ENCODE measurements around the gene ADAMTS8.

The ADAMTS8 gene

DNA sequence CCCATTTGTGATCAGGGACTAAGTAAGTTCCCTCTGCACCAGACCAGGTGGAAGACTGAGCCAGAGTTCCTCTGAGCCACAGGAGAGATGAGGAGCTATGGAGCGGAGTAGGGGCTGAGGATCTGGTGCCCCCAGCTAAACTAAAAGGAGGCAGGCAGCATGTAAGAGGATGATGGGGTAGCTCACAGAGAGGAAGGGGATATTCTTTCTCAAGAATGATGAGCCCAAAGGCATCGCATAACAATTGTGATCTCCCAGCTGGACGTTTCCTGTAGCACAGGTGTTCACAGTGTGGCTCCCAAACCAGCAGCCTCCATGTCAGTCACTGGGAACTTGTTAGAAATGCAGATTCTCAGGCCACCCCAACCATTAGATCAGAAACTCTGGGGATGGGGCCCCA lies 24.4 kb downstream of the ADAMTS8 start:
- Histone ChIP-seq H4K8ac (ENCODE audit: low read depth, low read length) (no peak overlapping the region), H3K4me1 (ENCODE audit: control insufficient read depth, low read depth, low read length) (no peaks in the 10 kb centered on the region), H3K56ac (ENCODE audit: low read length) (no peak overlapping the region), H3K4me3 (ENCODE audit: low read length) (no peak overlapping the region), H3K27me3 (ENCODE audit: insufficient read depth, low read length, poor library complexity) (no peaks in the 10 kb centered on the region), H2BK120ac (ENCODE audit: low read depth, low read length) (no peak overlapping the region), H2BK5ac (ENCODE audit: low read length) (no peak overlapping the region), H3K27ac (ENCODE audit: low read depth, low read length) (no peak overlapping the region), H3K4me2 (ENCODE audit: low read length) (no peak overlapping the region), H3K36me3 (ENCODE audit: control insufficient read depth, insufficient read depth, low read length) (no peaks in the 10 kb centered on the region), H3K23ac (ENCODE audit: low read length) (no peak overlapping the region), H3K4ac (ENCODE audit: low read depth, low read length) (no peak overlapping the region), H2AK5ac (ENCODE audit: low read length) (no peak overlapping the region), H3K79me2 (ENCODE audit: control insufficient read depth, insufficient read depth, low read length) (no peaks in the 10 kb centered on the region), H4K5ac (ENCODE audit: low read length) (no peak overlapping the region), H3K18ac (ENCODE audit: low read length) (no peak overlapping the region), H2BK15ac (replicated peaks; ENCODE audit: low read depth) (no peak overlapping the region), H3K79me1 (ENCODE audit: low read length) (no peaks in the 10 kb centered on the region), H3K9ac (ENCODE audit: low read length) (no peak overlapping the region)
- DNase-seq: no peak
- no CpG with 5 or more reads among the region's 3 CpGs for WGBS (ENCODE audit: extremely low coverage, insufficient coverage, low lambda C conversion rate)

DNA sequence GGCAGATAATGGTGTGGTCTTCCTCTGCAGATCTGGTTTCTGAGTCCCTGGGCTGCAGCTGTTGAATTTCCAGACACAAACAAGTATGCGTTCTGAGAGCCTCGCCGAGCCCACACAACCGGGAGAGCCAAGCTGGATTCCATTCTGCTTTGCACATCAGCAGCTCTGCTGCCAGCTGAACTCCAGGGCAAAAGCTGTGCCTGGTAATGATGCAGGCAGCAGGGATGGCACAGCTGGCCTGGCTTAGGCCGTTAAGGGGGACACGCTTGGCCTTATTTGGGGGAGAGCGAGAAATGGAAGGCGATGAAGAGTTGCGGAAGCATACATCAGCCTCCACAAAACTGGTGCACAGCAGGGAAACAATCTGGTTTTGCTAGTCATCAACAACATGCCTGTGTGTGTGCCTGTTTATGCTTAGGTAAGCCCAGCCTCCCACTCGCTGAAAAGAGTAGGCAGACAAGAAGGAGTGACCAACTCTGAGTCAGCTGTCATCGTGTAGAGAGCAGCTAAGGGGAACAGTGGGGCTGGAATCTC lies 25.1 kb downstream of the ADAMTS8 start:
- H4K5ac ChIP-seq (ENCODE audit: low read length): no peak overlapping the region
- no peaks in the 10 kb centered on the region for H3K27me3 ChIP-seq (ENCODE audit: insufficient read depth, low read length, poor library complexity)
- whole genome bisulfite sequencing (ENCODE audit: extremely low coverage, insufficient coverage, low lambda C conversion rate): no CpG with 5 or more reads among the region's 11 CpGs
- no peaks in the 10 kb centered on the region for H3K36me3 ChIP-seq (ENCODE audit: control insufficient read depth, insufficient read depth, low read length)
- DNase-seq: no peak
- no peak overlapping the region for H2BK120ac ChIP-seq (ENCODE audit: low read depth, low read length)
- H3K9ac ChIP-seq (ENCODE audit: low read length): no peak overlapping the region
- no peaks in the 10 kb centered on the region for H3K79me1 ChIP-seq (ENCODE audit: low read length)
- H2BK15ac ChIP-seq (replicated peaks; ENCODE audit: low read depth): no peak overlapping the region
- H3K4me2 ChIP-seq (ENCODE audit: low read length): no peak overlapping the region
- H3K27ac ChIP-seq (ENCODE audit: low read depth, low read length): no peak overlapping the region
- H3K4me3 ChIP-seq (ENCODE audit: low read length): no peak overlapping the region
- no peak overlapping the region for H2BK5ac ChIP-seq (ENCODE audit: low read length)
- no peak overlapping the region for H4K8ac ChIP-seq (ENCODE audit: low read depth, low read length)
- no peaks in the 10 kb centered on the region for H3K79me2 ChIP-seq (ENCODE audit: control insufficient read depth, insufficient read depth, low read length)
- H3K56ac ChIP-seq (ENCODE audit: low read length): no peak overlapping the region
- no peak overlapping the region for H3K18ac ChIP-seq (ENCODE audit: low read length)
- no peak overlapping the region for H3K4ac ChIP-seq (ENCODE audit: low read depth, low read length)
- H2AK5ac ChIP-seq (ENCODE audit: low read length): no peak overlapping the region
- H3K4me1 ChIP-seq (ENCODE audit: control insufficient read depth, low read depth, low read length): no peaks in the 10 kb centered on the region
- H3K23ac ChIP-seq (ENCODE audit: low read length): no peak overlapping the region

GRCh38 chr11:130402570-130402969 lies 25.8 kb downstream of the ADAMTS8 start:
- Histone ChIP-seq H2BK120ac (ENCODE audit: low read depth, low read length) (no peak overlapping the region), H4K8ac (ENCODE audit: low read depth, low read length) (no peak overlapping the region), H3K79me1 (ENCODE audit: low read length) (no peaks in the 10 kb centered on the region), H3K4ac (ENCODE audit: low read depth, low read length) (no peak overlapping the region), H3K4me2 (ENCODE audit: low read length) (no peak overlapping the region), H3K4me3 (ENCODE audit: low read length) (no peak overlapping the region), H3K9ac (ENCODE audit: low read length) (no peak overlapping the region), H3K27me3 (ENCODE audit: insufficient read depth, low read length, poor library complexity) (no peaks in the 10 kb centered on the region), H3K56ac (ENCODE audit: low read length) (no peak overlapping the region), H3K23ac (ENCODE audit: low read length) (no peak overlapping the region), H3K27ac (ENCODE audit: low read depth, low read length) (no peak overlapping the region), H3K36me3 (ENCODE audit: control insufficient read depth, insufficient read depth, low read length) (no peaks in the 10 kb centered on the region), H2BK5ac (ENCODE audit: low read length) (no peak overlapping the region), H4K5ac (ENCODE audit: low read length) (no peak overlapping the region), H3K18ac (ENCODE audit: low read length) (no peak overlapping the region), H2AK5ac (ENCODE audit: low read length) (no peak overlapping the region), H3K4me1 (ENCODE audit: control insufficient read depth, low read depth, low read length) (no peaks in the 10 kb centered on the region), H3K79me2 (ENCODE audit: control insufficient read depth, insufficient read depth, low read length) (no peaks in the 10 kb centered on the region), H2BK15ac (replicated peaks; ENCODE audit: low read depth) (no peak overlapping the region)
- WGBS (ENCODE audit: extremely low coverage, insufficient coverage, low lambda C conversion rate): no CpG with 5 or more reads among the region's 2 CpGs
- DNase-seq: no peak

DNA sequence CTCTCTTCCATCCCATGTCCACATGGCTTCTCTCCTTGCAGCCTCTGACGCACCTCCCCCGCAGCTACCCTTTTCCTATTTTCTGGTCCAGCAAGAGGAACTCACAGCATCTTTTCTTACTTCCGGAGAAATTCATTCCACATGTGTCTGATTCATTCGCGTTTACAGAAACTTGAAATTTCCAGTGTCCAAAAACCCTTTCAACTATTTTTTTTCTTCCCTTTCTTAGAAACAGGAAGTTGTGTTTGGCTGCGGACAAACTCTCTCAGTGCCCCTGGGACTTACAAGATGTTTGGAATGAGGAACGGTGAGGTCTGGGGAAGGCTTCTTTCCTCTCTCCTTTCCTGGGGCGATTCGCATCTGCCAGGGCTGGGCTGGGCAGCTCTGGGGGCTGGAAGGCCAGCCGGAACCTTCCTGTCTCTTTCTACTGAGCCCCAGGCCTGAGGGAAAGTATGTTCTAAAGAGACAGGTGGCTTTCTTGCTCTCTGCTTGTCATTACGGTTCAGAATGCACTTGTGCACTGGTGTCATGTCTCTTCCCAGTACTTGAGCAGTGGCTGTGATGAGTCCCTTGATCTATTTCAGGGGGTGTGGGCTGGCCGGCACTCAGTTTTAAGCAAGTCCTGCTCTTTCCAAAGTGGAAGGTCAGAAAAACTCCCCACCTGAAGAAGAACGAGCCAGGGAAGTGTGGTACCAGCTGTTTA lies 27.5 kb downstream of the ADAMTS8 start:
- H3K4me3 ChIP-seq (ENCODE audit: low read length): no peak overlapping the region
- H2BK5ac ChIP-seq (ENCODE audit: low read length): no peak overlapping the region

GRCh38 chr11:130399196-130399595 lies 29.2 kb downstream of the ADAMTS8 start:
- Histone ChIP-seq H2BK15ac (replicated peaks; ENCODE audit: low read depth) (no peak overlapping the region), H3K9ac (ENCODE audit: low read length) (no peak overlapping the region), H3K4ac (ENCODE audit: low read depth, low read length) (no peak overlapping the region), H3K56ac (ENCODE audit: low read length) (no peak overlapping the region), H2BK120ac (ENCODE audit: low read depth, low read length) (no peak overlapping the region), H2BK5ac (ENCODE audit: low read length) (no peak overlapping the region), H3K4me2 (ENCODE audit: low read length) (no peak overlapping the region), H3K18ac (ENCODE audit: low read length) (no peak overlapping the region), H3K4me3 (ENCODE audit: low read length) (no peak overlapping the region), H2AK5ac (ENCODE audit: low read length) (no peak overlapping the region), H3K27ac (ENCODE audit: low read depth, low read length) (no peak overlapping the region), H3K36me3 (ENCODE audit: control insufficient read depth, insufficient read depth, low read length) (no peaks in the 10 kb centered on the region), H3K79me2 (ENCODE audit: control insufficient read depth, insufficient read depth, low read length) (no peaks in the 10 kb centered on the region), H3K27me3 (ENCODE audit: insufficient read depth, low read length, poor library complexity) (no peaks in the 10 kb centered on the region), H3K23ac (ENCODE audit: low read length) (no peak overlapping the region), H4K5ac (ENCODE audit: low read length) (no peak overlapping the region), H3K4me1 (ENCODE audit: control insufficient read depth, low read depth, low read length) (no peaks in the 10 kb centered on the region), H3K79me1 (ENCODE audit: low read length) (no peaks in the 10 kb centered on the region), H4K8ac (ENCODE audit: low read depth, low read length) (no peak overlapping the region)
- WGBS (ENCODE audit: extremely low coverage, insufficient coverage, low lambda C conversion rate): no CpG with 5 or more reads among the region's 2 CpGs
- no peak for DNase-seq

More for the DNA sequence above, 27.5 kb downstream of the ADAMTS8 start:
- no peak overlapping the region for H2BK15ac ChIP-seq (replicated peaks; ENCODE audit: low read depth)
- no peaks in the 10 kb centered on the region for H3K79me1 ChIP-seq (ENCODE audit: low read length)
- no peak overlapping the region for H3K27ac ChIP-seq (ENCODE audit: low read depth, low read length)
- H3K79me2 ChIP-seq (ENCODE audit: control insufficient read depth, insufficient read depth, low read length): no peaks in the 10 kb centered on the region
- no CpG with 5 or more reads among the region's 13 CpGs for WGBS (ENCODE audit: extremely low coverage, insufficient coverage, low lambda C conversion rate)
- H2BK120ac ChIP-seq (ENCODE audit: low read depth, low read length): no peak overlapping the region
- DNase-seq: no peak
- no peaks in the 10 kb centered on the region for H3K4me1 ChIP-seq (ENCODE audit: control insufficient read depth, low read depth, low read length)
- no peak overlapping the region for H4K5ac ChIP-seq (ENCODE audit: low read length)
- H2AK5ac ChIP-seq (ENCODE audit: low read length): no peak overlapping the region
- H3K18ac ChIP-seq (ENCODE audit: low read length): no peak overlapping the region
- no peaks in the 10 kb centered on the region for H3K36me3 ChIP-seq (ENCODE audit: control insufficient read depth, insufficient read depth, low read length)
- H3K23ac ChIP-seq (ENCODE audit: low read length): no peak overlapping the region
- no peak overlapping the region for H3K4ac ChIP-seq (ENCODE audit: low read depth, low read length)
- H4K8ac ChIP-seq (ENCODE audit: low read depth, low read length): no peak overlapping the region
- no peak overlapping the region for H3K4me2 ChIP-seq (ENCODE audit: low read length)
- H3K27me3 ChIP-seq (ENCODE audit: insufficient read depth, low read length, poor library complexity): no peaks in the 10 kb centered on the region
- H3K9ac ChIP-seq (ENCODE audit: low read length): no peak overlapping the region
- no peak overlapping the region for H3K56ac ChIP-seq (ENCODE audit: low read length)

- Histone ChIP-seq H4K5ac (ENCODE audit: low read length) (no peak overlapping the region), H2BK5ac (ENCODE audit: low read length) (no peak overlapping the region), H3K18ac (ENCODE audit: low read length) (no peak overlapping the region), H3K56ac (ENCODE audit: low read length) (no peak overlapping the region), H3K4me1 (ENCODE audit: control insufficient read depth, low read depth, low read length) (no peaks in the 10 kb centered on the region), H3K23ac (ENCODE audit: low read length) (no peak overlapping the region), H2AK5ac (ENCODE audit: low read length) (no peak overlapping the region), H3K9ac (ENCODE audit: low read length) (no peak overlapping the region), H3K79me2 (ENCODE audit: control insufficient read depth, insufficient read depth, low read length) (no peaks in the 10 kb centered on the region), H3K4me2 (ENCODE audit: low read length) (no peak overlapping the region), H4K8ac (ENCODE audit: low read depth, low read length) (no peak overlapping the region), H2BK120ac (ENCODE audit: low read depth, low read length) (no peak overlapping the region), H3K4me3 (ENCODE audit: low read length) (no peak overlapping the region), H3K36me3 (ENCODE audit: control insufficient read depth, insufficient read depth, low read length) (no peaks in the 10 kb centered on the region), H3K27ac (ENCODE audit: low read depth, low read length) (no peak overlapping the region), H2BK15ac (replicated peaks; ENCODE audit: low read depth) (no peak overlapping the region), H3K4ac (ENCODE audit: low read depth, low read length) (no peak overlapping the region), H3K79me1 (ENCODE audit: low read length) (no peaks in the 10 kb centered on the region), H3K27me3 (ENCODE audit: insufficient read depth, low read length, poor library complexity) (no peaks in the 10 kb centered on the region)
- WGBS (ENCODE audit: extremely low coverage, insufficient coverage, low lambda C conversion rate): no CpG with 5 or more reads among the region's 5 CpGs
- DNase-seq: no peak
Observed at GRCh38 chr11:130397780-130398179, 30.6 kb downstream of the ADAMTS8 start.

Measured in mesendoderm (in vitro differentiated cells).